Measurements from ENCODE around the gene PPARGC1A.

GRCh38 chr4:23930750-23931488 lies 41.1 kb upstream of the PPARGC1A start:
- TF ChIP-seq PML (IDR thresholded peaks at IDR 0.05; ENCODE audit: low read length) (no peak), CTCF (IDR thresholded peaks at IDR 0.05 in 2 of 3, conservative IDR thresholded peaks at IDR 0.05 in 1 of 3; ENCODE audit: control insufficient read depth in 2 of 3, extremely low read depth in 1 of 3, insufficient read depth in 1 of 3, low read depth in 3 of 3, low read length in 3 of 3) (no peak), POLR2A (IDR thresholded peaks at IDR 0.05; ENCODE audit: low read depth, low read length) (no peak), HCFC1 (IDR thresholded peaks at IDR 0.05; ENCODE audit: low read length) (no peak), HDAC6 (IDR thresholded peaks at IDR 0.05; ENCODE audit: unreplicated experiment) (no peak), ZNF217 (IDR thresholded peaks at IDR 0.05) (no peak), PBX3 (IDR thresholded peaks at IDR 0.05; ENCODE audit: insufficient replicate concordance, low read depth, low read length) (no peak), BRCA1 (IDR thresholded peaks at IDR 0.05; ENCODE audit: low read depth, low read length) (no peak), MTA3 (IDR thresholded peaks at IDR 0.05; ENCODE audit: borderline replicate concordance, low read length) (no peak), E2F8 (IDR thresholded peaks at IDR 0.05; ENCODE audit: low read depth, partially characterized antibody) (no peak), CHD4 (IDR thresholded peaks at IDR 0.05) (no peak), CREB1 (IDR thresholded peaks at IDR 0.05; ENCODE audit: low read depth) (no peak), RFX5 (IDR thresholded peaks at IDR 0.05; ENCODE audit: low read depth, low read length) (no peak), GABPA (IDR thresholded peaks at IDR 0.05; ENCODE audit: low read depth) (no peak)
